ENCODE data around the gene RTL10. TPM values are rescaled to one million over a fixed set of nuclear protein-coding genes. Genes with fewer than 3 reads are reported as not detected.

RTL10 gene
- total RNA-seq, 1 experiment from 2014 or later, result 21.5 TPM

DNA sequence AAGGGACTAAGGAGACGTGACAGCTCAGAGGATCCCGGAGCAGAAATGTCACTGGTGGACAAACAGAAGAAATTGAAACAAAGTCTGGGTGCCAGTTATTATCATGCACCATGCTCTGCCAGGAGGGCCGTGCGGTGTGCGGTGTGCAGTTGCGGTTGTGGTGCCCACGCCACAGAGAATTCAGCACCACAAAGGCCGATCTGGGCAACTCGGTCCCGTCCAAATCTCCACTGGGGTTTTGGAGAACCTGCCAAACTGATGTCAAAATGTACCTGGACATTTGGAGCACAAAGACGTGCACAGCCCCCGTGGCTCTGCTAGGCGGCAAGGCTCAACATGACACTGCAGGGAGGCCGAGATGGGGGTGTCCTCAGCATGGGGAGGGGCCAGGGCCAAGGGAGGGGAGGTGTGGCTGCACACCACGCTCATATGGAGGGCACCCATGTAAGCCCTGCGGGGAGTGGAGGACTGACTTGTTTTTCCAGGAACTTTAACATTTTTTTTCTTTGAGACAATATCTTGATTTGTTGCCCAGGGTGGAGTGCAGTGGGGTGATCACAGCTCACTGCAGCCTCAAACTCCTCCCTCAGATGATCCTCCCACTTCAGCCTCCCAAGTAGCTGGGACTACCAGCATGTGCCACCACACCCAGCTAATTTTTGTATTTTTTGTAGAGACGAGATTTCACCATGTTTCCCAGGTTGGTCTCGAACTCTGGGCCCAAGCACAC is 39.4 kb downstream of the RTL10 start (continued):
- TF ChIP-seq, protein P1, sequence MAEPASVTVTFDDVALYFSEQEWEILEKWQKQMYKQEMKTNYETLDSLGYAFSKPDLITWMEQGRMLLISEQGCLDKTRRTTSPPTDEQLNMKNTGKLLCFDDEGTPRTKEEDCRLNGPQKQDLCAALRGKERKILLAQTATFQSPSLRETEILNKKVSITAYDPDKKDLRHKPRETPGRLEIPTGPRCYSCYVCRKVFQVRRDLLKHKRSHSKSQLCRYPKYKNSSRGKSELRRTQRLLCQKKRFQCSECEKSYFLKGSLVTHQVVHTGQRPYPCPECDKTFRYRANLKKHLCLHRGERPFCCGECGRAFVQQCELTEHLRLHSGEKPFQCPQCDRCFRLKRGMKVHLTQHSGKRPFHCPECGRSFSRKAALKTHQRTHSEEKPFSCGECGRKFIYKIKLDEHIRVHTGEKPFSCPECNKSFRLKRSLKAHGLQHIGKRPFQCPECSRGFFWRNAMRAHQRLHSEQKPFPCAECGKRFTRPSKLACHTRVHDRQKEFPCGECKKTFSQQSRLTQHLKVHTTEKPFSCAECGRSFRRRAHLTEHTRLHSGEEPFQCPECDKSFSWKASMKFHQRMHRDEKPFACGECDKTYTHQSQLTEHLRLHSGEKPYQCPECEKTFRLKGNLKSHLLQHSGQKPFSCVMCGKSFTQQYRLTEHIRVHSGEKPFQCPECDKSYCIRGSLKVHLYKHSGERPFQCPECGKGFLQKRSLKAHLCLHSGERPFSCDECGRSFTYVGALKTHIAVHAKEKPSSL (CRISPR knock-in tag; conservative IDR thresholded peaks at IDR 0.05), result no peak
- TF ChIP-seq SOX15 (CRISPR knock-in tag; IDR thresholded peaks at IDR 0.05) (no peak), ZBTB21 (CRISPR knock-in tag; IDR thresholded peaks at IDR 0.05; ENCODE audit: borderline replicate concordance) (no peak), ETV6 (CRISPR knock-in tag; IDR thresholded peaks at IDR 0.05) (no peak), ZNF263 (CRISPR knock-in tag; IDR thresholded peaks at IDR 0.05; ENCODE audit: low read depth) (no peak), OVOL2 (CRISPR knock-in tag; IDR thresholded peaks at IDR 0.05; ENCODE audit: borderline replicate concordance) (no peak), JUN (CRISPR knock-in tag; IDR thresholded peaks at IDR 0.05) (no peak), IRF2 (CRISPR knock-in tag; IDR thresholded peaks at IDR 0.05; ENCODE audit: borderline replicate concordance, low read depth) (no peak), NR2C2 (CRISPR knock-in tag; IDR thresholded peaks at IDR 0.05) (no peak), GABPB1 (CRISPR knock-in tag; IDR thresholded peaks at IDR 0.05) (no peak)
- TF ChIP-seq, protein P2, sequence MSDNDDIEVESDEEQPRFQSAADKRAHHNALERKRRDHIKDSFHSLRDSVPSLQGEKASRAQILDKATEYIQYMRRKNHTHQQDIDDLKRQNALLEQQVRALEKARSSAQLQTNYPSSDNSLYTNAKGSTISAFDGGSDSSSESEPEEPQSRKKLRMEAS (CRISPR knock-in tag; IDR thresholded peaks at IDR 0.05), result no peak

DNA sequence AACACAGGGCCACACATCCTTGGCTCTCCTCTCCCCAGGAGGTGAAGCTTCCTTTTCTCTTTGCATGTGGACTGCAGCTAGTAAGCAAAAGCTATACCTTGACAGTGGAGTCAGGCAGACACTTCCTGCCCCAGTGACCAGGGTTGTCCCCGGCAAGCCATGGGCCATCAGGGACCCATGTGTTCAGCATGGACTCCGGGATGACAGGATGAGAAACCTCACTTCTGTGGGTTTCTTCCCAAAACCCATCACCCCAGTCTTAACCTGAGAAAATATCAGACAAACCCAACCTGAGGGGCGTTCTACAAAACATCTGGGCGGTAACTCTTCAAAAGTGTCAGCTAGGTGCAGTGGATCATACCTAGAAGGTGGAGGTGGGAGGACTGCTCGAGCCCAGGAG is 40.2 kb downstream of the RTL10 start:
- H3K4me1 Mint-ChIP-seq, result no peaks in the 10 kb centered on the region
- H3K36me3 Mint-ChIP-seq, result no peaks in the 10 kb centered on the region
- ChIA-PET POLR2A (interaction anchor here (0.7 kb wide), 1 partner anchor 84 kb away, joined by 3 read pairs; no protein-coding TSS in a partner anchor), CTCF (interaction anchor here (1.2 to 1.6 kb wide), 3 partner anchors 12 to 16 kb away, joined by 3 to 6 read pairs (median 3); no protein-coding TSS in a partner anchor)
- no peaks in the 10 kb centered on the region; the same call in 1 of the 2 replicates for H3K27me3 Mint-ChIP-seq (ENCODE audit: low read depth)
- no peaks in the 10 kb centered on the region for H3K9me3 Mint-ChIP-seq
- ATAC-seq (no peak), DNase-seq (ENCODE audit: low spot score) (no peak)
- H3K27ac Mint-ChIP-seq, result peak overlapping the region; percentile 61
- H3K4me3 Mint-ChIP-seq, result no peak overlapping the region
- TF ChIP-seq, protein P3, sequence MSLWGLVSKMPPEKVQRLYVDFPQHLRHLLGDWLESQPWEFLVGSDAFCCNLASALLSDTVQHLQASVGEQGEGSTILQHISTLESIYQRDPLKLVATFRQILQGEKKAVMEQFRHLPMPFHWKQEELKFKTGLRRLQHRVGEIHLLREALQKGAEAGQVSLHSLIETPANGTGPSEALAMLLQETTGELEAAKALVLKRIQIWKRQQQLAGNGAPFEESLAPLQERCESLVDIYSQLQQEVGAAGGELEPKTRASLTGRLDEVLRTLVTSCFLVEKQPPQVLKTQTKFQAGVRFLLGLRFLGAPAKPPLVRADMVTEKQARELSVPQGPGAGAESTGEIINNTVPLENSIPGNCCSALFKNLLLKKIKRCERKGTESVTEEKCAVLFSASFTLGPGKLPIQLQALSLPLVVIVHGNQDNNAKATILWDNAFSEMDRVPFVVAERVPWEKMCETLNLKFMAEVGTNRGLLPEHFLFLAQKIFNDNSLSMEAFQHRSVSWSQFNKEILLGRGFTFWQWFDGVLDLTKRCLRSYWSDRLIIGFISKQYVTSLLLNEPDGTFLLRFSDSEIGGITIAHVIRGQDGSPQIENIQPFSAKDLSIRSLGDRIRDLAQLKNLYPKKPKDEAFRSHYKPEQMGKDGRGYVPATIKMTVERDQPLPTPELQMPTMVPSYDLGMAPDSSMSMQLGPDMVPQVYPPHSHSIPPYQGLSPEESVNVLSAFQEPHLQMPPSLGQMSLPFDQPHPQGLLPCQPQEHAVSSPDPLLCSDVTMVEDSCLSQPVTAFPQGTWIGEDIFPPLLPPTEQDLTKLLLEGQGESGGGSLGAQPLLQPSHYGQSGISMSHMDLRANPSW (CRISPR knock-in tag; conservative IDR thresholded peaks at IDR 0.05; ENCODE audit: low read depth), result no peak
- TF ChIP-seq ZNF416 (CRISPR knock-in tag; IDR thresholded peaks at IDR 0.05) (no peak), ESRRA (CRISPR knock-in tag; IDR thresholded peaks at IDR 0.05; ENCODE audit: borderline replicate concordance) (no peak), CREM (CRISPR knock-in tag; IDR thresholded peaks at IDR 0.05) (no peak), PRRX2 (CRISPR knock-in tag; IDR thresholded peaks at IDR 0.05) (no peak), ZBTB21 (CRISPR knock-in tag; IDR thresholded peaks at IDR 0.05; ENCODE audit: borderline replicate concordance) (no peak), SP1 (CRISPR knock-in tag; conservative IDR thresholded peaks at IDR 0.05) (no peak), GABPB1 (CRISPR knock-in tag; IDR thresholded peaks at IDR 0.05) (no peak), NFE2L1 (CRISPR knock-in tag; IDR thresholded peaks at IDR 0.05) (no peak)
- TF ChIP-seq, protein P4, sequence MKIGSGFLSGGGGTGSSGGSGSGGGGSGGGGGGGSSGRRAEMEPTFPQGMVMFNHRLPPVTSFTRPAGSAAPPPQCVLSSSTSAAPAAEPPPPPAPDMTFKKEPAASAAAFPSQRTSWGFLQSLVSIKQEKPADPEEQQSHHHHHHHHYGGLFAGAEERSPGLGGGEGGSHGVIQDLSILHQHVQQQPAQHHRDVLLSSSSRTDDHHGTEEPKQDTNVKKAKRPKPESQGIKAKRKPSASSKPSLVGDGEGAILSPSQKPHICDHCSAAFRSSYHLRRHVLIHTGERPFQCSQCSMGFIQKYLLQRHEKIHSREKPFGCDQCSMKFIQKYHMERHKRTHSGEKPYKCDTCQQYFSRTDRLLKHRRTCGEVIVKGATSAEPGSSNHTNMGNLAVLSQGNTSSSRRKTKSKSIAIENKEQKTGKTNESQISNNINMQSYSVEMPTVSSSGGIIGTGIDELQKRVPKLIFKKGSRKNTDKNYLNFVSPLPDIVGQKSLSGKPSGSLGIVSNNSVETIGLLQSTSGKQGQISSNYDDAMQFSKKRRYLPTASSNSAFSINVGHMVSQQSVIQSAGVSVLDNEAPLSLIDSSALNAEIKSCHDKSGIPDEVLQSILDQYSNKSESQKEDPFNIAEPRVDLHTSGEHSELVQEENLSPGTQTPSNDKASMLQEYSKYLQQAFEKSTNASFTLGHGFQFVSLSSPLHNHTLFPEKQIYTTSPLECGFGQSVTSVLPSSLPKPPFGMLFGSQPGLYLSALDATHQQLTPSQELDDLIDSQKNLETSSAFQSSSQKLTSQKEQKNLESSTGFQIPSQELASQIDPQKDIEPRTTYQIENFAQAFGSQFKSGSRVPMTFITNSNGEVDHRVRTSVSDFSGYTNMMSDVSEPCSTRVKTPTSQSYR (CRISPR knock-in tag; IDR thresholded peaks at IDR 0.05), result no peak
- TF ChIP-seq, protein P5, sequence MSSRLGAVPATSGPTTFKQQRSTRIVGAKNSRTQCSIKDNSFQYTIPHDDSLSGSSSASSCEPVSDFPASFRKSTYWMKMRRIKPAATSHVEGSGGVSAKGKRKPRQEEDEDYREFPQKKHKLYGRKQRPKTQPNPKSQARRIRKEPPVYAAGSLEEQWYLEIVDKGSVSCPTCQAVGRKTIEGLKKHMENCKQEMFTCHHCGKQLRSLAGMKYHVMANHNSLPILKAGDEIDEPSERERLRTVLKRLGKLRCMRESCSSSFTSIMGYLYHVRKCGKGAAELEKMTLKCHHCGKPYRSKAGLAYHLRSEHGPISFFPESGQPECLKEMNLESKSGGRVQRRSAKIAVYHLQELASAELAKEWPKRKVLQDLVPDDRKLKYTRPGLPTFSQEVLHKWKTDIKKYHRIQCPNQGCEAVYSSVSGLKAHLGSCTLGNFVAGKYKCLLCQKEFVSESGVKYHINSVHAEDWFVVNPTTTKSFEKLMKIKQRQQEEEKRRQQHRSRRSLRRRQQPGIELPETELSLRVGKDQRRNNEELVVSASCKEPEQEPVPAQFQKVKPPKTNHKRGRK (CRISPR knock-in tag; IDR thresholded peaks at IDR 0.05; ENCODE audit: borderline replicate concordance), result no peak
- TF ChIP-seq, protein P6, sequence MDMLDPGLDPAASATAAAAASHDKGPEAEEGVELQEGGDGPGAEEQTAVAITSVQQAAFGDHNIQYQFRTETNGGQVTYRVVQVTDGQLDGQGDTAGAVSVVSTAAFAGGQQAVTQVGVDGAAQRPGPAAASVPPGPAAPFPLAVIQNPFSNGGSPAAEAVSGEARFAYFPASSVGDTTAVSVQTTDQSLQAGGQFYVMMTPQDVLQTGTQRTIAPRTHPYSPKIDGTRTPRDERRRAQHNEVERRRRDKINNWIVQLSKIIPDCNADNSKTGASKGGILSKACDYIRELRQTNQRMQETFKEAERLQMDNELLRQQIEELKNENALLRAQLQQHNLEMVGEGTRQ (CRISPR knock-in tag; IDR thresholded peaks at IDR 0.05), result no peak
- TF ChIP-seq, protein P7, sequence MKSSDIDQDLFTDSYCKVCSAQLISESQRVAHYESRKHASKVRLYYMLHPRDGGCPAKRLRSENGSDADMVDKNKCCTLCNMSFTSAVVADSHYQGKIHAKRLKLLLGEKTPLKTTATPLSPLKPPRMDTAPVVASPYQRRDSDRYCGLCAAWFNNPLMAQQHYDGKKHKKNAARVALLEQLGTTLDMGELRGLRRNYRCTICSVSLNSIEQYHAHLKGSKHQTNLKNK (CRISPR knock-in tag; IDR thresholded peaks at IDR 0.05), result no peak
- TF ChIP-seq, protein P8, sequence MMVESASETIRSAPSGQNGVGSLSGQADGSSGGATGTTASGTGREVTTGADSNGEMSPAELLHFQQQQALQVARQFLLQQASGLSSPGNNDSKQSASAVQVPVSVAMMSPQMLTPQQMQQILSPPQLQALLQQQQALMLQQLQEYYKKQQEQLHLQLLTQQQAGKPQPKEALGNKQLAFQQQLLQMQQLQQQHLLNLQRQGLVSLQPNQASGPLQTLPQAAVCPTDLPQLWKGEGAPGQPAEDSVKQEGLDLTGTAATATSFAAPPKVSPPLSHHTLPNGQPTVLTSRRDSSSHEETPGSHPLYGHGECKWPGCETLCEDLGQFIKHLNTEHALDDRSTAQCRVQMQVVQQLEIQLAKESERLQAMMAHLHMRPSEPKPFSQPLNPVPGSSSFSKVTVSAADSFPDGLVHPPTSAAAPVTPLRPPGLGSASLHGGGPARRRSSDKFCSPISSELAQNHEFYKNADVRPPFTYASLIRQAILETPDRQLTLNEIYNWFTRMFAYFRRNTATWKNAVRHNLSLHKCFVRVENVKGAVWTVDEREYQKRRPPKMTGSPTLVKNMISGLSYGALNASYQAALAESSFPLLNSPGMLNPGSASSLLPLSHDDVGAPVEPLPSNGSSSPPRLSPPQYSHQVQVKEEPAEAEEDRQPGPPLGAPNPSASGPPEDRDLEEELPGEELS (CRISPR knock-in tag; IDR thresholded peaks at IDR 0.05), result no peak
